Measurements from ENCODE around the gene NPW.
A peak's percentile ranks its signal among the peaks of the same experiment; 100 is the strongest.

Gene NPW

GRCh38 chr16:2019921-2020831 lies 591 bp downstream of the NPW start:
- Histone ChIP-seq H3K9me3 (ENCODE audit: control insufficient read depth in 5 of 5, low read length in 5 of 5) (no peaks in the 10 kb centered on the region), H3K27ac (ENCODE audit: low read depth, low read length) (no peak overlapping the region), H3K27me3 (ENCODE audit: control insufficient read depth in 5 of 5, insufficient read depth in 4 of 5, low read length in 5 of 5) (peaks cover 21 to 37% (median 33%) of the 10 kb centered on the region in 5 donors), H3K4me1 (ENCODE audit: control insufficient read depth in 5 of 5, insufficient read depth in 5 of 5, low read length in 5 of 5) (peaks cover 0 to 36% (median 29%) of the 10 kb centered on the region in 5 donors), H3K4me3 (ENCODE audit: low read depth in 1 of 5, low read length in 5 of 5) (peak overlapping the region in 1 of 5 donors; percentile 16), H3K9ac (ENCODE audit: low read length in 5 of 5) (no peak overlapping the region), H3K36me3 (ENCODE audit: control insufficient read depth in 5 of 5, insufficient read depth in 5 of 5, low read length in 5 of 5) (no peaks in the 10 kb centered on the region)

DNA sequence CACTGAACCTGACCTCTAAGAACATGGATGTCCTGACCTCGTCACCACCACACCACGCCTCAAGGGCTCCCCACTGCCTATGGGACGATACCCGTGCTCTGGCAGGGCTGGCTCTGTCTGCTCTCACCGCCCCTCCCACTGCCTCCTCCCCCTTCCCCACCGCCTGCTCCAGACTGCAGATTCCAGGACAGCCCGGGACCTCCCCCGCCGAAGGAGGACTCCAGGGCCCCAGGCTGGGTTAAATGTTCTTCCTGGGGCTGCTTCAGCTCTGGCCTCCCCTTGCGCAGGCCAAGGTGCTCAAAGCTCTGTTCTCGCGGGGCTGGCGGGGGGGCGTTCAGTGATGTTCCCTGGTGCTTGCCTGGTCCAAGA lies 3.1 kb downstream of the NPW start:
- H3K27ac ChIP-seq (ENCODE audit: low read depth, low read length), result peak overlapping the region; percentile 50
- H3K9me3 ChIP-seq (ENCODE audit: control insufficient read depth in 5 of 5, low read length in 5 of 5), result no peaks in the 10 kb centered on the region
- H3K36me3 ChIP-seq (ENCODE audit: control insufficient read depth in 5 of 5, insufficient read depth in 5 of 5, low read length in 5 of 5), result no peaks in the 10 kb centered on the region
- peaks cover 0 to 57% (median 46%) of the 10 kb centered on the region in 5 donors for H3K4me1 ChIP-seq (ENCODE audit: control insufficient read depth in 5 of 5, insufficient read depth in 5 of 5, low read length in 5 of 5)
- peak overlapping the region in 2 of 5 donors; percentile 30 to 43 for H3K9ac ChIP-seq (ENCODE audit: low read length in 5 of 5)
- peak overlapping the region in 4 of 5 donors; percentile 47 to 65 (median 60) for H3K4me3 ChIP-seq (ENCODE audit: low read depth in 1 of 5, low read length in 5 of 5)
- H3K27me3 ChIP-seq (ENCODE audit: control insufficient read depth in 5 of 5, insufficient read depth in 4 of 5, low read length in 5 of 5), result peaks cover 21 to 32% (median 28%) of the 10 kb centered on the region in 5 donors

- Histone ChIP-seq H3K9ac (ENCODE audit: low read length in 5 of 5) (peak overlapping the region in 3 of 5 donors; percentile 30 to 66 (median 43)), H3K4me3 (ENCODE audit: low read depth in 1 of 5, low read length in 5 of 5) (peak overlapping the region; percentile 58 to 75 (median 63)), H3K27ac (ENCODE audit: low read depth, low read length) (peak overlapping the region; percentile 50), H3K4me1 (ENCODE audit: control insufficient read depth in 5 of 5, insufficient read depth in 5 of 5, low read length in 5 of 5) (peaks cover 3 to 64% (median 52%) of the 10 kb centered on the region in 5 donors), H3K36me3 (ENCODE audit: control insufficient read depth in 5 of 5, insufficient read depth in 5 of 5, low read length in 5 of 5) (no peaks in the 10 kb centered on the region), H3K9me3 (ENCODE audit: control insufficient read depth in 5 of 5, low read length in 5 of 5) (no peaks in the 10 kb centered on the region), H3K27me3 (ENCODE audit: control insufficient read depth in 5 of 5, insufficient read depth in 4 of 5, low read length in 5 of 5) (peaks cover 21 to 32% (median 25%) of the 10 kb centered on the region in 5 donors)
Observed at GRCh38 chr16:2023092-2024031, 3.8 kb downstream of the NPW start.

DNA sequence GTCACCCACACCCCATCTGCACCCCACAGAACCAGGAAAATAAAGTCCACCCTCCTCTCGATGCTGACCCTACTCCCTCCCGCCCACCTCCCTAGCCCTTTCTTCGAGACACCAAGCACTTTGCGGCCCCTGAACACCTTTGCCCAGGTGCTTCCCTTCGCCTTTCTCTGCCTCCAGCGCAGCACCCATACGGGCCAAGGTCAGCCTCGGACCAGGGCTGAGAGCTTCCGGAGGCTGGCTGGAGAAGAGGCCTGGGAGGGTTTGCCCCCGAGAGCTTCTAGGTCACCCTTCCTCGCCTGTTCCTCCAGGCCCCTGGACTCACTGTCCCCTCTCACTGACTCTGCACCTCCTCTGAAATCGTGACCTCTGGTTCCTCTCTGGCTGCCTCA lies 4.4 kb downstream of the NPW start:
- peaks cover 4 to 70% (median 59%) of the 10 kb centered on the region in 5 donors for H3K4me1 ChIP-seq (ENCODE audit: control insufficient read depth in 5 of 5, insufficient read depth in 5 of 5, low read length in 5 of 5)
- no peaks in the 10 kb centered on the region for H3K36me3 ChIP-seq (ENCODE audit: control insufficient read depth in 5 of 5, insufficient read depth in 5 of 5, low read length in 5 of 5)
- peaks cover 19 to 28% (median 23%) of the 10 kb centered on the region in 5 donors for H3K27me3 ChIP-seq (ENCODE audit: control insufficient read depth in 5 of 5, insufficient read depth in 4 of 5, low read length in 5 of 5)
- H3K27ac ChIP-seq (ENCODE audit: low read depth, low read length), result peak overlapping the region; percentile 50
- peak overlapping the region in 2 of 5 donors; percentile 58 to 65 for H3K4me3 ChIP-seq (ENCODE audit: low read depth in 1 of 5, low read length in 5 of 5)
- no peaks in the 10 kb centered on the region for H3K9me3 ChIP-seq (ENCODE audit: control insufficient read depth in 5 of 5, low read length in 5 of 5)
- peak overlapping the region in 1 of 5 donors; percentile 66 for H3K9ac ChIP-seq (ENCODE audit: low read length in 5 of 5)

- Histone ChIP-seq H3K36me3 (ENCODE audit: control insufficient read depth in 5 of 5, insufficient read depth in 5 of 5, low read length in 5 of 5) (peaks cover 0 to 7% (median 7%) of the 10 kb centered on the region in 5 donors), H3K4me1 (ENCODE audit: control insufficient read depth in 5 of 5, insufficient read depth in 5 of 5, low read length in 5 of 5) (peaks cover 4 to 72% (median 56%) of the 10 kb centered on the region in 5 donors), H3K4me3 (ENCODE audit: low read depth in 1 of 5, low read length in 5 of 5) (no peak overlapping the region)
Observed at GRCh38 chr16:2025251-2025650, 5.7 kb downstream of the NPW start.

GRCh38 chr16:2025878-2026460 lies 6.4 kb downstream of the NPW start:
- no peaks in the 10 kb centered on the region for H3K9me3 ChIP-seq (ENCODE audit: control insufficient read depth in 5 of 5, low read length in 5 of 5)
- H3K4me1 ChIP-seq (ENCODE audit: control insufficient read depth in 5 of 5, insufficient read depth in 5 of 5, low read length in 5 of 5), result peaks cover 4 to 76% (median 55%) of the 10 kb centered on the region in 5 donors
- peaks cover 0 to 10% (median 7%) of the 10 kb centered on the region in 5 donors for H3K36me3 ChIP-seq (ENCODE audit: control insufficient read depth in 5 of 5, insufficient read depth in 5 of 5, low read length in 5 of 5)
- H3K27ac ChIP-seq (ENCODE audit: low read depth, low read length), result no peak overlapping the region
- peaks cover 4 to 9% (median 5%) of the 10 kb centered on the region in 5 donors for H3K27me3 ChIP-seq (ENCODE audit: control insufficient read depth in 5 of 5, insufficient read depth in 4 of 5, low read length in 5 of 5)
- H3K4me3 ChIP-seq (ENCODE audit: low read depth in 1 of 5, low read length in 5 of 5), result peak overlapping the region; percentile 39 to 62 (median 57)
- peak overlapping the region in 3 of 5 donors; percentile 34 to 59 (median 53) for H3K9ac ChIP-seq (ENCODE audit: low read length in 5 of 5)

More at GRCh38 chr16:2025251-2025650, 5.7 kb downstream of the NPW start:
- Histone ChIP-seq H3K27me3 (ENCODE audit: control insufficient read depth in 5 of 5, insufficient read depth in 4 of 5, low read length in 5 of 5) (peaks cover 9 to 16% (median 12%) of the 10 kb centered on the region in 5 donors), H3K27ac (ENCODE audit: low read depth, low read length) (no peak overlapping the region), H3K9me3 (ENCODE audit: control insufficient read depth in 5 of 5, low read length in 5 of 5) (no peaks in the 10 kb centered on the region), H3K9ac (ENCODE audit: low read length in 5 of 5) (no peak overlapping the region)

- peaks cover 2 to 7% (median 3%) of the 10 kb centered on the region in 5 donors for H3K27me3 ChIP-seq (ENCODE audit: control insufficient read depth in 5 of 5, insufficient read depth in 4 of 5, low read length in 5 of 5)
- no peaks in the 10 kb centered on the region for H3K9me3 ChIP-seq (ENCODE audit: control insufficient read depth in 5 of 5, low read length in 5 of 5)
- H3K27ac ChIP-seq (ENCODE audit: low read depth, low read length), result peak within 1 kb of the TSS; percentile 14
- H3K9ac ChIP-seq (ENCODE audit: low read length in 5 of 5), result peak within 1 kb of the TSS in 3 of 5 donors; percentile 53 to 76 (median 64)
- H3K4me3 ChIP-seq (ENCODE audit: low read depth in 1 of 5, low read length in 5 of 5), result peak within 1 kb of the TSS; percentile 68 to 89 (median 82)
- H3K36me3 ChIP-seq (ENCODE audit: control insufficient read depth in 5 of 5, insufficient read depth in 5 of 5, low read length in 5 of 5), result peaks cover 0 to 10% (median 7%) of the 10 kb centered on the region in 5 donors
- peaks cover 4 to 81% (median 59%) of the 10 kb centered on the region in 5 donors for H3K4me1 ChIP-seq (ENCODE audit: control insufficient read depth in 5 of 5, insufficient read depth in 5 of 5, low read length in 5 of 5)
Observed at GRCh38 chr16:2026461-2027023, 7.0 kb downstream of the NPW start, which contains the start of gene NHERF2. NHERF2 (plus strand) TSS chr16:2026902; CDS start chr16:2027006, 104 bp downstream.

DNA sequence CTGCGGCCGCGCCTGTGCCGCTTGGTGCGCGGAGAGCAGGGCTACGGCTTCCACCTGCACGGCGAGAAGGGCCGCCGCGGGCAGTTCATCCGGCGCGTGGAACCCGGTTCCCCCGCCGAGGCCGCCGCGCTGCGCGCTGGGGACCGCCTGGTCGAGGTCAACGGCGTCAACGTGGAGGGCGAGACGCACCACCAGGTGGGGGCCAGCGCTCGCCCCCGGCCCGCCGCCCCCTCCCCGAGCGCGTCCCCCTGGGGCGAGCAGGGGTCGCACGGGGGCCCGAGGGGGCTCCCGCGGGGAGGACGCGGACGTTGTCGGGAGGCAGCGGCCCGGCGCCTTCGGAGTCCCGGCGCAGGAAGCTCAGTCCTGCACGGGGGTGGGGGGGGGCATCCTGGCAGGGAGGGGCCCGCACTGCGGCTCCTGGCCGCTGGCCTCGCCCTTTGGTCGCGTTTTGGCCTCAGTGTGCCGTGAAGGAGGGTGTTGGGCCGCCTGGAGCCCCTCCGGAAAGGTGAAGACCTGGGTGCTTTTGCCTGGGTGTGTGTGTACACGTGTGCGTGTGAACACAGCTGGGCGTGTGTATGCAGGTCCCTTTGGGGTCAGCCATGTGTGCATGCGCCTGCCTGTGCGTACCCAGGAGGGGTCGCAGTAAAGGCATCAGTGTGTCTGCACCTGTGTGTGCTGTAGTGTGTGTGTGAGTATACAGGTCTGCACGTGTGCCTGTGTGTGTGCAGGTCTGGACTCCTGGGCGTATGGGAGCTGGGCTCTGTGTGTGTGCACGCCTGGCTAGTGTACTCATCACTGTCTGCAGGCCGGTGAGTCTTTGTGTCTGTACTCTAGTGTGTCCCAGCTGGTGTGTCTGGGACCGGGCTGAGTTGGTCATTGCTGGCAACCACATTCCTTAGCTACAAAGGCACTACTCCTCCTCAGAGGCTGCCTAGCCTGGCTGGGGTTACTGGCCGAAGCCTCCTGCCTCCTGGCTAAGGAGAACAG lies 7.7 kb downstream of the NPW start:
- Histone ChIP-seq H3K27ac (ENCODE audit: low read depth, low read length) (peak overlapping the region; percentile 14), H3K9ac (ENCODE audit: low read length in 5 of 5) (peak overlapping the region in 3 of 5 donors; percentile 2 to 76 (median 64)), H3K4me1 (ENCODE audit: control insufficient read depth in 5 of 5, insufficient read depth in 5 of 5, low read length in 5 of 5) (peaks cover 4 to 85% (median 62%) of the 10 kb centered on the region in 5 donors)

More for the DNA sequence above, 7.7 kb downstream of the NPW start:
- Histone ChIP-seq H3K36me3 (ENCODE audit: control insufficient read depth in 5 of 5, insufficient read depth in 5 of 5, low read length in 5 of 5) (peaks cover 0 to 10% (median 7%) of the 10 kb centered on the region in 5 donors), H3K4me3 (ENCODE audit: low read depth in 1 of 5, low read length in 5 of 5) (peak overlapping the region; percentile 68 to 89 (median 82)), H3K9me3 (ENCODE audit: control insufficient read depth in 5 of 5, low read length in 5 of 5) (no peaks in the 10 kb centered on the region), H3K27me3 (ENCODE audit: control insufficient read depth in 5 of 5, insufficient read depth in 4 of 5, low read length in 5 of 5) (peaks cover 0 to 4% (median 0%) of the 10 kb centered on the region in 5 donors)
